GM18873 (cell line): Measurements from ENCODE around the gene CHST11.
"Not testable (repeated sequence)": the region's sequence is repeated elsewhere in the genome, so short reads cannot be mapped to it uniquely, and the experiment has no call there.

Source experiments
- ATAC-seq: cut with Tn5 transposase; IDR thresholded peaks from one replicate; pipeline ENCODE4 v1.9.1; 2021; ENCODE audit warnings: mild to moderate bottlenecking, moderate library complexity, moderate number of reproducible peaks; ENCODE audit not compliant: unreplicated experiment, low FRiP score

CHST11 gene

DNA sequence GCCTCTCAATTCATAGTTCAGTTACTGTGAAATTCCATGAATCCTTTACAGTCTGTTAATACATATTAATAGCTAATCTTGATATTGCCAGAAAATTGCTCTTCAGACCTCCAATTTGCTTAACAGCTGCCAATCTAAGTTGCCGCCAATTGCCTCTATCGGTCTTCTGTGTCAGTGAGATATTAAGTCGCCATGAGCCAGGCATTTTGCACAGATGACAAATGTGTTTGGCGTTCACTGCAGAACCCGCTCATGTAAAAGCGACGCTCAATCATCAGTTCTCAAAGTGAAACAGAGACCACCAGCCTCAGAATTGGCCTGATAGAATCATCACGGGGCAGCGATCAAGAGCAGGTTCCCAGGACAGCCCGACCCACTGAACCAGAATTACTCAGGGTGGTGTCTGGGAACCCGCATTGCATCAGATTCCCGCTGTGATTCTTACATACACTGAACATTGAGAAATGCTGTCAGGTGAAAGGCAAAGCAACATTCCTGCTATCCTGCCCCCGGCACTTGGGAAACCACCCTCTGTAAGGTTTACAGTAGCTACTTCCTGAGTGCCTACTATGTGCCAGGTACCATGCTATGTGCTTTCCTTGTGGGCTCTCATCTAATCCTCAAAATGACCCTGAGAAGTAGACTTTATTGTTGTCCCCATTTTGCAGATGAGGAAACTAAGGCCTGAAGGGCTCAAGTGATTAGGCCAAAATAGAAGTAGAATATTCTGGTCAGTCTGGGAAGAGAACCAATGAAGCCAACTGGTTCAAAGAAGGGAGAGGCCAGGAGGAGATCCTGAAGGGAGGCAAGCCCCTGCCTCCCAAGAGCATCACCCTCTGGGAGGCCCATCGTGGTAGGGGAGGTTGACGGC is 285.0 kb downstream of the CHST11 start:
- no peak for ATAC-seq

DNA sequence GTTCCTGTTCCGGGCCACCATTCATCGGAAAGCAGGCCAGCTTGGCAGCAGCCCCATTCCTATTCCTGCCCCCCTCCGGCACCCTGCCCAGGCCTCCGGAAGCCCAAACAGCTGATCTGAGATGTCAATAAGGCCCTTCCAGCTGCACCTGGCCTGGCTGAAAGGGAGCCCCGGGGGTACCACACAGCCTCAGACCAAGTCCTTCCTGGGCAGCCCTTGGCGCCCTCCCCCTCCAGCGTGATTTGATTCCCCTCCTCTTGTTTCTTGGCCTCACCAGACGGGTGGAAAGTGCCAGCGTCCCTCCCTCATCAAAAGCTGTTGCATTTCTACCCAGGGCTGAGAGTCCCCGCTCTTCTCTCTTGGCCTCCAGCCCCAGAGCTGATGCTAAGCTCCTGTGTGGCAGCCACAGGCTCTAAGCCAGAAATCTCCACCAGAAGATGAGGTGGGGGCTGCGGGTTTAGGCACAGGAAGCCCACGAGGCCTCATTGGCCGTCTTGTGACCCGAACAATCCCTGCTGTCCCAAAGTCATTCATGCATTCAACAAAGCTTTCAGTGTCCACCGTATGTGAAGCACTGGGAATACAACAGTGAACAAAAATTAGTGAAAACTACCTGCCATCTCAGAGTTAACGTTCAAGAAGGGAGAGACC is 285.9 kb downstream of the CHST11 start:
- ATAC-seq: no peak

DNA sequence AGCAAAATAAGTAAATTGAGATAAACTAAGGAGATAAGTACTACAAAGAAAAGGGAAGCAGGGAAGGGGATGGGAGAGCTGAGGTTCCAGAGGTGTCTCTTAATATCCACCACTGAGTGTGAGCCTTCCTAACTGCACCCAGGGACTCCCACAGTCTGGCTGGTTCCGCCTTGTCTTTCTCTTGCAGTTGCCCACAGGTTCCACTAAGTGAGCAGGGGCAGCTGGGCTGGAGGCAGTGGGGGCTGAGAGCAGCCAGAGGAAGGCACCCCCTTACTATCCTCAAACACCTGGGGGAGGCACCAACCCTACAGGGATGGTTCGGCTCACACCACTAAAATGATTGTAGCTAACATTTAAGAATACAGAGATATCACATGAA is 286.4 kb downstream of the CHST11 start:
- ATAC-seq: no peak

DNA sequence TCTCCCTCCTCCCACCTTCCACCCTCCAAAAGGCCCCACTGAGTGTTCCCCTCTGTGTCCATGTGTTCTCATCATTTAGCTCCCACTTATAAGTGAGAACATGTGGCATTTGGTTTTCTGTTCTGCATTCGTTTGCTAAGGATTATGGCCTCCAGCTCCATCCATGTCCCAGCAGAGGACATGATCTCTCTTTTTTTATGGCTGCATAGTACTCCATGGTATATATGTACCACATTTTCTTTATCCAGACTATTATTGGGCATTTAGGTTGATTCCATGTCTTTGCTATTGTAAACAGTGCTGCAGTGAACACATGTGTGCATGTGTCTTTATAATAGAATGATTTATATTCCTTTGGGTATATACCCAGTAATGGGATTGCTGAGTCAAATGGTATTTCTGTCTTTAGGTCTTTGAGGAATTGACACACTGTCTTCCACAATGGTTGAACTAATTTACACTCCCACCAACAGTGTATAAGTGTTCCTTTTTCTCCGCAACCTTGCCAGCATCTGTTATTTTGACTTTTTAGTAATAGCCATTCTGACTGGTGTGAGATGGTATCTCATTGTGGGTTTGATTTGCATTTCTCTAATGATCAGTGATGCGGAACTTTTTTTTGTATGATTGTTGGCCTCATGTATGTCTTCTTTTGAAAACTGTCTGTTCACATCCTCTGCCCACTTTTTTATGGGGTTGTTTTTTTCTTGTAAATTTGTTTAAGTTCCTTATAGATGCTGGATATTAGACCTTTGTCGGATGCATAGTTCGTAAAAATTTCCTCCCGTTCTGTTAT is 287.2 kb downstream of the CHST11 start:
- ATAC-seq: not testable (repeated sequence)

DNA sequence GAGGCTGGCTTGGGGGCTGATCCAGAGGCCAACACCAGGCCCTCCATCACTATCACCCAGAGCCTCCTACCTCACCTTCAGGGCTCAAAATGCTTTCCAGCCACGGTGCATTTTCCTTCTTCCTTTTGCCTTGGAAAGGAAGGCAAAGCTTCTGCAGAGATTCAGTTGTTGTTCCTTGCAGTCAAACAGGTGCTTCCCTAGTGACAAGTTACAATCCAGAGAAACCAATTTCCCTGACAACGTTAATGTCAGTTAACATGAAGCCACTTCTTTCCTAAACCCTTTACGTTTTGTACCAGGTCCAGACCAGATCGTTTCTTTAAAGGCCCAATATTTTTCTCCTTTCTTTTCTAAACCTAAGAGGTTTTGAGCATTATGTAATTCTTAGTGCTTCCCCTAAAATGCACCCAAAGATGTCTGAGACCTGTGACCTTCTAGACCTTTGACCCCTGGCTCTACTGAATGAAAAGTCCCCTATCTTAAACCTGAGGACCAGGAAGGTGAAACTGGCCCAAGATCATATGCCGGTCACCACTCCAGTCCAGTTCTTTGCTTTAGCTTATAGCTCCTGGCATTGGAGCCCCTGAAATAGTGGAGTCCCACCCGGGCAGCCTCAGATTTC is 289.8 kb downstream of the CHST11 start:
- ATAC-seq: no peak

DNA sequence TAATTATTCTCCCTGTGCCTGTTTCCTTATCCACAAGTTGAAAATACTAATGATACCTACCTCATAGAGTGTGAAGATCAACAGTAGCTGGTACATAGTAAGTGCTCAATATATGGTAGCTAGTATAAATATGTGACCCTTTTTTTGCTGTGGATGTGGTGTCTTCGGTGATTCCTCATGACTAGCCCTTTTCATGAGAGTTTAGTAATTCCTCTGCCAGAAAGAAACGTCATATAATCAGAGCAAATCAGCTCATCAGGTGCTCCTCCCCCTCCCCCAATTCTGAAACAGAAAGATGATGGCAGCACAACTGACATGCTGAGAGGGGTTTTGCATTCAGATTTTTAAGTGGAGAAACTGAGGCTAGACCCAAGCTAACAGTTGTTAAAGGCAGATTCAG is 290.6 kb downstream of the CHST11 start:
- ATAC-seq: no peak

DNA sequence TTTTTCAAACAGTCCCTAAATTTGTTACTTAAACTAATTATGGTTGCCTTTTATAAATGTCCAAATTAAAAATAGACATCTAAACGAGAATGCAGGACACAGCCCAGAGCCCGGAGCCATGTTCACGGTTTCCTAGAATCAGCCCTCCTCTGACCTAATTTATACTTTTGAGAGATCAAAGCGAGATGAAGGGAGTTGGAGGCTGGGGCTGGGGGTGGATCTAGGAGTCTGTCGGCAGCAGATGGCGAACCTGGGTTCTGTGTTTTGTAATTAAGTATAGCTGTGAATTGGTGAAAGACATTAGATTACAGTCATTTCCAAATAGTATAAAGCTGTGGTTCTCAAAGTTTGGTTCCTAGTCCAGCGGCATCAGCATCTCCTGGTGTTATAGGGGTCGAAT is 291.2 kb downstream of the CHST11 start:
- ATAC-seq: no peak

DNA sequence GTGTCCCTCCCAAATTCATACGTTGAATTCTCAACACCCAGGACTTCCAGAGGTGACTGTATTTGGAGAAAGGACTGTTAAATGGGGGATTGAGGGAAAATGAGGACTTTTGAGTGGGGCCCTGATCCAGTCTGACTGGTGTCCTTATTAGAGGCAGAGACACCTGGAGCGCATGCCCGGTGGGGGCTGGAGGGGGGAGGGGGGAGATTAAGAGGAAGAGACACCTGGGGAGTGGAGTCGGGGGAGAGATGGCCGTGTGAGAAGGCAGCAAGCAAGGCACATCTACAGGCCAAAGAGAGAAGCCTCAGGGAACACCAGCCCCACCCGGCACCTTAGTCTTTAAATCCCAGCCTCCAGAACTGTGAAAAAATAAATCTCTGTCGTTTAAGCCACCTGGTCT is 291.6 kb downstream of the CHST11 start:
- ATAC-seq: no peak

DNA sequence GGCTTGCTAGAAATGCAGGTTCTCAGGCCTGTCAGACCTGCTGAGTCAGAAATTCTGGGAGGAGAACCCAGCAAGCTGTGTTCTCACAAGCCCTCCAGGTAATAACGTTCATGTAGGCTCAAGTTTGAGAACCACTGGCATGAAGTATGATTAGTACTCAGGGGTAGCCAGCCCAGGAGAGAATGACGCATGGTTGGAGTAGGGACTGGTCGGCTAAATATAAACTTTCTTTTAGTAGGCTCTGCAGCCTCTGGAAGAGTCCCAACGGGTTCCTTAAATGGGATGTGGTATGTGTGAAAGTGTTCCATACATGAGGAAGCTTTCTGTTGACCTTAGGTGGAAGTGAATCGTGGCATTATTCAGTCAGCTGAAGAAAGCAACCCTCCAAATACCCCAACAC is 292.0 kb downstream of the CHST11 start:
- ATAC-seq: no peak

DNA sequence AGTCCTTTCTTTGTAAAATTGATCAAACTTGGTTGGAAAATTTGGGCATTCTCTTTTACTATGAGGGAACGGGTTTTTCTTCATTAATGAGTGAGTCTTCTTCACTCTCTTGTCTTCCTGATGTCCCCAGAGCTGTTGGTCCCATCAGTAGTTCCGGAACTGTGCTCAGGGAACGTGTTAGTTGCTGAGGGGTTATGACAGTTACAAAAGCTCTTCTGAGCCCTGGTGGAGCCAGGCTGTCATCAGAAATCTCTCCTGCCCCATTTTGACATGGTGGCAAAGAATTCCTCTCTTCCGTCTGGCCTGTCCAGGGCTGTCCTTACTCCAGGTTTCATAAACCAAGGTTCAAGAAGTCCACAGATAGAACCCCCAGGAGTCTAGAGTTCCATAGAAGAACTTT is 292.8 kb downstream of the CHST11 start:
- ATAC-seq: no peak

DNA sequence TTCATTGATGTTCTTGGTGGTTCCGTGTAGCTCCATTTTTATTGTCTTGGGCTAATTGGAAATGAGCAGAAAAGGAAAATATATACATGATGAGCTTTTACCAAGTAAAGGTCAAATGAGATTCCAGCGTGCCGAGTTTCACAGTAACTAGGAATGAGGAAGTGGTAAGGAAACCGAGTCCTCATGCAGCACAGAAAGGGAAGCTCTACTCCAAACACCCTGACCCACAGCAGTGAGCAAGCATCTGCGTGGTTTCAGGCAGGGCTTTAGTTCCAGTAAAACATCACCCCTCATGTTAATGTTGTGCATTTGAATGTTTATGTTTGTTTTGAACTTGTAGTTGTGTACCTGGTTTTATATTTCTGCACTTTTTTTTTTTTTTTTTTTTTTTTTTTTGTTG is 293.3 kb downstream of the CHST11 start:
- no peak for ATAC-seq

DNA sequence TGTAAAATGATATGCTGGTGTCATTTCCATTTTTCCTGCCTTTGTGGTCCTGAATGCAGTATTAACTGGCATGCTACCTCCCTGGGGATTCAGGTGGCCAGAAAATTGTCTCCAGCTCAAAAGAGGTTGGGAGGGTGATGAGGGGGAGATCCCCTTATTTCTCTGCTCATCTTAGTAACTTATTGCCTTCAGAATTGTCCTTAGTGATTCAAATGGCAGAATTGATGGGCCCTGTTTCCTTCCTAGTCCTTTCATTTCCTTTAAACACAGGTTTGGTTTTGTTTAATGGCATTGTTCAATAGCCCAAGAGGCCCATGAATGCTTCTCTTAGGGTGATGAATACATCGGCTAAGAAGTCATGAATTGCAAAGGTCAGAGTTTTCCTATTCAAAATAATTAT is 294.4 kb downstream of the CHST11 start:
- ATAC-seq: no peak

DNA sequence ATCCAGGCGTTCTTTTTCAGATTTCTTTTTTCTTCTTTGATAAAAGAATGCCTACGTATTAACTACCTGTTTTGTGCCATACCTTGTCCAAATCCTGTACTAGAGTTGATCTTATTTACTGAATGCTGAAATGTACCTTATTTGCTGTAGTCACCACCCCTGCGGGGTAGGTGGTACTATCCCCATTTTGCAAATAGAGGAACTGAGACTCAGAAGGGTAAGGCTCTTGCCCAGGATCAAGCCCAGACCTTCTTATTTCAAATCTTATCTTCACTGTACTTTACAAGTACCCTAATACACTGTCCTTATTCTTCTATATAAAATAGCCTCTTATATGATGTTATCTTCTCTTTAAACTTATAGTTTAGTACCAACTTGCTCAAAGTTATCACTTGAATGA is 294.8 kb downstream of the CHST11 start:
- peak; percentile 72 for ATAC-seq

DNA sequence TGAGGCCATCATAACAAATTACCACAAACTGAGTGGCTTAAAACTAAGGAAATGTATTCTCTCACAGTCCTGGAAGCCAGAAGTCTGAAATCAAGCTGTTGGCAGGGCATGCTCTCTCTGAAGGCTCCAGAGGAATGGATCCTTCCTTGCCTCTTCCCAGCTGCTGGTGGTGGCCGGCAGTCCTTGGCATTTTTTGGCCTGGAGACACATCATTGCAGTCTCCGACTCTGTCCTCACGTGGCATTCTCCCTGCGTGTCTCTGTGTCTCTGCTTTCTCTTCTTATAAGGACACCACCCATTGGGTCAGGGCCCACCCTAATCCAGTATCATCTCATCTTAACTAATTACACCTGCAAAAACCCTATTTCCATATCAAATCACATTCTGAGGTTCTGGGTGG is 295.3 kb downstream of the CHST11 start:
- ATAC-seq: no peak

DNA sequence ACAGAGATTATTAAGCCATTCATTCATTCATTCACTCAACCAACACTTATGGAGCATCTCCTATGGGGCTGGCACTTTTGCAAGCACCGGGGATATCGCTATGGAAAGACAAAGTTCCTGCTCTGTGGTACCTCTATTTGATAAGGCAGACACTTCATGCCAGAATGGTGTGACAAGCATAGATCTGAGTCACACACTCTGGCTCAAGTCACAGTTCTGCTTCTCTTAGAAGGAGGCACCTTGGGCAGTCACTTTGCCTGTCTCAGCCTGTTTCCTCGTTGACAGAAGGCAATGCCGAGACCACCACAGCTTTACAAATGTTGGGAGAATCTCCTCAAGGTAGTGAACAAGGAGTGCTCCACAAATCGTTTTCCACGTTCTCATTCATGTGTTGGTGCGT is 296.1 kb downstream of the CHST11 start:
- no peak for ATAC-seq

DNA sequence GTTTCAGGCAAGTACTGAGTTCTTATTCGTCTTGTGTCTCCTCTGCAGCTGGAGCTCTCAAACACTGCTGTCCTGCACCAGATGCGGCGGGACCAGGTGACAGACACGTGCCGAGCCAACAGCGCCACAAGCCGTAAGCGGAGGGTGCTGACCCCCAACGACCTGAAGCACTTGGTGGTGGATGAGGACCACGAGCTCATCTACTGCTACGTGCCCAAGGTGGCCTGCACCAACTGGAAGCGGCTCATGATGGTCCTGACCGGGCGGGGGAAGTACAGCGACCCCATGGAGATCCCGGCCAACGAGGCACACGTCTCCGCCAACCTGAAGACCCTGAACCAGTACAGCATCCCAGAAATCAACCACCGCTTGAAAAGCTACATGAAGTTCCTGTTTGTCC is 300.2 kb downstream of the CHST11 start:
- ATAC-seq: no peak

DNA sequence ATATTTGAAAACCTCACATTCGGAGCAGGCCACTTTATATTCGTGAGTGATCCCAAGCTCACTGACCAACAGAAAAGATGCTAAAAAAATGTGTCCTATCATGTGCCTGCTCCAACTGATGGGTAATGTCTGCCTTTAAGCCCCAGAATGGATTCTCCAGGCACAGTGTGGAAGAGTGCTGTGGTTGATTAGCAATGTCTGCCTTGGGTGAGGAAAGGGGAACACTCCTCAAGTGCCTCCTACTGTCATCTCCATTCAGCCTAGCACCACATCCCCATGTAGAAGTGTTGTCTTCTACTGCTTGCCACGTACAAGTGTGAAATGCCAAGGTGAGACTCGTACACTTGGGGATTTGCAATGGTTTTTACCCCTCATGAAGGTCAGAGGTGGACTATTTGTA is 302.0 kb downstream of the CHST11 start:
- ATAC-seq: no peak

DNA sequence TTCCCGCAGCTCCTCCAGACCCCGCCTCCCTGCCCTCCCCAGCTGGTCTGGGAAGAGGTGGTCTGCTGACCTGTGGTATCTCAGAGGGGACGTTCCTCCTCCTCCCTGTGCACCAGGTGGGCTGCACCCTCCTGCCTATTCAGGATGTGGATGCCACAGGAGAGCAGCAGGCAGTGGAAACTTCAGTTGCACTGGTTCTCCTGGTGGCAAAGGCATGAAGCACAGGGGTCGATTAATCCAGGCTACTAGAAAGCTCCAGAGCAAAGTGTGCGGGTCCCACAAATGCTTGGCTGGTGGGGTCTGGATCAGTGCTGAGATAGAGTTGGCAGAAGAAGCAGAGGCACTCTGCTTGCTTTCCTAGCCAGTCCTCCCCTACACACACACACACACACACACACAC is 304.3 kb downstream of the CHST11 start:
- ATAC-seq: no peak

DNA sequence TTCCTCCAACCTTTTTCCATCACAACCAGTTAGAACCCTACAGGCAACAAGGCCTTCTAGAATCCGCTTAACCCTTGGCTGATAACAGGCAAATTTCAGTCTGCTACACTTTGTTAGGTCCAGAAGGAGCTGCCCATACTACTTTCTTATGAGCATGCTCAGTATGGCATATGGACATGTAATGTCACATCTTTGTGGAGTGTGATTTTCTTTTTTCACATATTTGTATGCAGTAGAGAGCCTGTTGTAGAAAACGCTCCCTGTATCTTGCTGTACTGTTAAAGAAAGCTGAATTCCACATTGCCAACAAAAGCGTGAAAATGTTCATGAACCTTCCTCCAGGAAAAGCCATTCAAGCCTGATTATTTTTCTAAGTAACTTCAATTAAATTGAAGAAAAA is 304.9 kb downstream of the CHST11 start:
- no peak for ATAC-seq

DNA sequence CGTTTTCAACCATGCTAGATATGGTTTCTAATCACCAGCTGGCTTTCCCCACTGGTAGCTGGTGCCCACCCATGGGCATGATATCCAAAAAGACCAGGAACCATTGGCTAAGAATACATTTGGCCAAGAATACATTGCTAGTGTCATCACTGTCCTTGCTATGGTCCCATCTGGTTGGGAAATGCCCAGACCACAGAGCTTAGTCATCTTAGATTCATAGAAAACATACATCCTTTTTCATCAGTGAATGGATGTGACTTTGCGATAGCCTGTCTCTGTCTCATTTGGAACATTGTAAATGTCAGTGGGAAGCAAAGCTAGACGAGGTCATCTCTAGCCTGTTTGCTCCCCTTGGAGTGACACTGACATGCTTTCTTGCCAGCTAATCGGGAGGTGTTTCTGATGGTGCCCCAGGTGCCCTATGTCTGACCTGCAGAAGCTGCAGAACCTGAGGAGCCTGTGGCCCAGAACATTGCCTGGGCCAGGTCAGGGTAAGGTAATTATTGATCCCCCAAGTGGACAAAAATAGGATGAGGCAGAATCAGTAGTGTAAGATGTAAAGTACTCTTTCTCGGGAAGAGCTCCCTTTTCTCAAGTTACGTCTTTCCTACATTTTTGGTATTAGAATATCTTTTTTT is 306.5 kb downstream of the CHST11 start:
- ATAC-seq: no peak
